ENCODE results near the gene U2AF1.
"Not testable (repeated sequence)": the region's sequence is repeated elsewhere in the genome, so short reads cannot be mapped to it uniquely, and the experiment has no call there.

GRCh38 chr21:43108177-43108576, 807 bp upstream of the U2AF1 start:
- not testable (repeated sequence) for TF ChIP-seq CTCF (IDR thresholded peaks at IDR 0.05; ENCODE audit: insufficient read depth, low read length, poor library complexity, severe bottlenecking); EZH2phosphoT487 (conservative IDR thresholded peaks at IDR 0.05; ENCODE audit: low read length)

All from SU-DHL-6 (cell line).